ENCODE data around the gene BRD1.
"Not testable (repeated sequence)": the region's sequence is repeated elsewhere in the genome, so short reads cannot be mapped to it uniquely, and the experiment has no call there.

Gene BRD1

DNA sequence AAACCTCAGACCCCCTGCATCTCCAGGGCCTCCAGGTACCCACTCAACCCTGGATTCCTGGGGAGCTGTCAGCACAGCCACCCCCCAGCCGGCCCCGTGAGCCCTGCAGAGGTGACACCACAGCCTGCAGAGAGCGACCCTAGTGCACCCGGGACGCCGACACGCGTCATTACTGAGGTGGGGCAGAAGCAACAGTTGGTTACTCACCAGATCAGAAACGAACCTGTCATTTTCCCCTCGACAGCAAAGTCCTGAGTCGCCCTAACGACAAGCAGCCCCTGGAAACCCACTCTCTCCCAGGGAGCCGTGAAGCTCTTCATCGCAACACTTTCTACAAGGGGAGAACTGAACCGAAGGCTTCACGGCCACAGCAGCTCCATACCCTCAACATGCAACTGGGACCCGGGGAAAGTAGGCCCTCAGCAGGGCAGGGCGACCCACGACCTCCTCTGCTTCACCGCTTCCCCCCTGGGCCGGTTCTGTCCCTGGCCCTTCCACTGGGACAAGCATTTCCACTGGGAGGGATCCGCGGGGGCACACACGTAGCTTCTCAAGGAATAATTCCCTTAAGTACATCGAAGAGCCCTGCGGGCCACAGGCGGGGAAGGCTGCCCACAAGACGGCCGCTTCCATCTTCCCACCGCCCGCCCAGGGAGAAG lies 1.6 kb downstream of the BRD1 start:
- no peak for DNase-seq

DNA sequence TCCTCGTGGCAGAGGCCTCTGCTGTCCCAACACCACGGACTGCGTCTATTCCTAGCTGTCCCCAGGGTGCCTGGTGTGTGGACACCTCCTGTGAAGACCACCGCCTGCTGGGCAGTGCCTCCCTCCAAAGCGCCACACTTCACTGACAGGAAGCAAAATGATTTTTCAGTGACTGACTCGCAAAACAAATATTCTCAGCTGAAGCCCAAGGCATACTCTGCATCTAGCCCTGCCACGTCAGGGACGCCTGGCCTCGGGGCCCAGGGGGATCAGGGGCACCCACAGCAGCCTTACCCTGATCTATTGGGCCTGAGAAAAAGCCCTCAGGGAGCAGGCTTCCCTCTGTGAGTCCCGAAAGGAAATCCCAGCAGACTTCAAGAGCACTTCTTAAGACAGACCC lies 2.2 kb downstream of the BRD1 start:
- DNase-seq = no peak

GRCh38 chr22:49824936-49825335 lies 2.7 kb downstream of the BRD1 start:
- DNase-seq = no peak

DNA sequence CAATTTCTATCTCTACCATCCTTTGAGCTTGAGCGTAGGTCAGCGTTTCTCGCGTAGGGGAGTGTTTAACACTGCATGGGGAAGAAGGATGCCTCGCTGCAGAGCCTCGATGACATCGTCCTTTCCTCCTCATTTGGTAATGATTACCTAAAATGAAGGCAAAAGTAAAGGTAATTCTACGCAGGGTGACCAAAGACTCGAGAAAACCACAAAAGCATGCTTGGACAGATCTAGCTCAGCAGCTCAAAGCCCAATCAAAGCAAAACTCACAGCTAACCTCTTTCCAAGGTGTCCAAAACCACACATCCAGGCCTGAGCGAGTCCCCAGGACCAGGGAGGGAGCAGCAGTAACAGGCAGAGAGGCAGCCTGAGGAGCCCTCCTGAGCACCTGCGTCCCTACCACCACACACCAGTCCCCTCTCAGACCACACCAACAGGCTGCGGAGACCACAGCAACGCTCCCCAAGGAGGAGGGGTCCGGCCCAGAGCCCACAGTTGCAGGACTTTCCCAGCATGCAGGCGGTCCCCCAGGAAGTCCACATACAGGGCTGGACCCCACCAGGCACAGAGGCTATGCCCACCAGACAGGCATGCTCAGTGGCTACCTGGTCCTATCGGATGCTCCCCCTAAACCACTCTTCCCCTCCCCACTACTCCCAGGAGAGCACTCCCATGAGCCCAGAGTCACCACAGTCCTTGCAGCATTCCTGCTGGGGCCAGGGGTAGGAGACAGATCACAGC lies 3.3 kb downstream of the BRD1 start:
- DNase-seq = no peak

- DNase-seq = no peak
Measured at GRCh38 chr22:49823289-49824045, 4.2 kb downstream of the BRD1 start.

DNA sequence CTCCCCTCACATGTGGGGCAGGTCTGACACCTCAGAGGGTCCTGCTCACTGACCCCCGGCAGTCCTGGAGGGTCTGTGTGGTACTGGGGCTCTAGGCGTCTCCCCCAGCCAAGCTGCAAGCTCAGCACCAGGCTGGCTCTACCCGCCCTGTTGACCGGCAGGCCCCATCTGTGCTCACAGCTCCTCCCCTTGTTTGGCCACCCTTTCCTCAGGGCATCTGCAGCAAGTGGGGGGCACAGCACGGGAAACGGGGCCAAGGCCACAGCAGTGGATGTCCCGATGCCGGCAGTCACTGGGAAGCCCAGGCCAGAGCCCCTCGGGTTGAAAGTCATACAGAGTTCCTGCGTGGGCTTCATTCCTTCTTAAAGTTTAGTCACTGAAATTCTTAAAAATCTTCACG lies 5.9 kb downstream of the BRD1 start:
- not testable (repeated sequence) for DNase-seq

DNA sequence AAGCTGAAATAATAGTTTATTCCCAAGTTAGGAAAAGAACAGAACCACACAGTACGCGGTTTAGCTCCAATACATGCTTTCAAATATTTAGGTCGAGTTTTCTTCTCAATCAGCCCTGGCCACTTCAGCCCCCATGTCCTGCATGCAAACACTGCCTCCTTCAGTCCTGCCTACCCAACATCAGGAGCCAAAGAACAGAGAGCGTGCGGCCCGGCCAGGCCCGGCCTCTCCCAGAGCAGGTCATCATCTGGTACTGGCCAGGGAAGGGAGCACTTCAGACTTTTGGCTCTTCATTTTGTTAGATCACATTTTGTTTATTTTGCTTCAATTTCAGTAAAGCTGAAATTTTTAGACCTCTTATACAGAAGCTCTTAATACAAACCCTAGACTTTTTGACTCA lies 6.7 kb downstream of the BRD1 start:
- no peak for DNase-seq

GRCh38 chr22:49817359-49817758 lies 10.3 kb downstream of the BRD1 start:
- DNase-seq = no peak

DNA sequence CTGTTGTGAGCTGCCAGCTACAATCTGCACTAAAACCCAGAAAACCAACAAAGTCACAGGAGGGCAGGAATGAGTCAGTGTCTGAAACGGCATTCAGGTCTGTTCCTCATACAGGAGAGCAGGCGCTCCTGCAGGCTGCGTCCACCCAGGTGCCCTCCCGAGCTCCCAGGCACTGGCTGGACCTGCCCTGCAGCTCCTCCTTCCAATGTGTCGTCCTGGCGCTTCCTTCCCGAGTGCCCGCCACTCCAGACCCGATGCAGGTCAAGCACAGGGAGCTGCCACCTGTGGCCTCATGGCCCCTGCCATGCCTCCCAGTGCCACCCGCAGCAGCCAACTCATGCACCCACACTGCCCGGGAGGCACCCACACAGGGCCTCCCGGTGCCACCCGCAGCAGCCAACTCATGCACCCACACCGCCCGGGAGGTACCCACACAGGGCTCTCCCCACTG lies 12.0 kb downstream of the BRD1 start:
- no peak for DNase-seq

- no peak for DNase-seq
Measured at GRCh38 chr22:49814856-49815255, 12.8 kb downstream of the BRD1 start.

- no peak for DNase-seq
Measured at GRCh38 chr22:49814164-49814686, 13.4 kb downstream of the BRD1 start.

GRCh38 chr22:49812838-49813237 lies 14.8 kb downstream of the BRD1 start:
- no peak for DNase-seq

DNA sequence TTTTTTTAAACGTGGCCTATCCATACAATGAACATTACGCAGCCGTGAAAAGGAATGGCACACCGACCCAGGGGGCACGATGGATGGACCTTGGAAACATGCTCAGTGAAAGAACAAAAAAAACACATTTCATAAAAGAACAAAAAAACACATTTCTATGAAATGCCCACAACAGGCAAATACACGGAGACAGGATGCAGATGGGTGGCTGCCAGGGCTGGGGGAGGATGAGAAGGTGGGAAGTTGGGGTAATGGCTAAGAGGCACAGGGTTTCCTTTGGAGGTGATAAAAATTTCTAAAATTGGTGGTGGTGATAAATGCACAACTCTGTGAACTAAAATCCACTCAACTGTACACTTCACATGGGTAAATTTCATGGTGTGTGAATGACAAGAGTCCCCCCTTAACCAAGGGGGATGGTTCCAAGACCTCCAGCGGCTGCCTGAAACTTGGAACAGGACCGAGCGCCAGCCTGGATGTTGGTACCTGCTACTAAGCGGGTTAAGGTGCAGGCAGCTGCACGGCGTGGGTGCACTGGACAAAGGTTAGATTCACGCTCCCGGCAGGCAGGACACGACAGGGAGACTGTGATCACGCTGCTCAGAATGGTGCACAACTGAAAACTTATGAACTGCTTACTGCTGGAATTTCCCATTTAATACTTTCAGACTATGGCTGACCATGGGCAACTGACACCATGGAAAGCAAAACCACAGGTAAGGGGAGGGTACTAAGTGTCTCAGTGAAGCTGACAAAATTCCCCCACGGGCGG lies 16.5 kb downstream of the BRD1 start:
- DNase-seq = no peak

DNA sequence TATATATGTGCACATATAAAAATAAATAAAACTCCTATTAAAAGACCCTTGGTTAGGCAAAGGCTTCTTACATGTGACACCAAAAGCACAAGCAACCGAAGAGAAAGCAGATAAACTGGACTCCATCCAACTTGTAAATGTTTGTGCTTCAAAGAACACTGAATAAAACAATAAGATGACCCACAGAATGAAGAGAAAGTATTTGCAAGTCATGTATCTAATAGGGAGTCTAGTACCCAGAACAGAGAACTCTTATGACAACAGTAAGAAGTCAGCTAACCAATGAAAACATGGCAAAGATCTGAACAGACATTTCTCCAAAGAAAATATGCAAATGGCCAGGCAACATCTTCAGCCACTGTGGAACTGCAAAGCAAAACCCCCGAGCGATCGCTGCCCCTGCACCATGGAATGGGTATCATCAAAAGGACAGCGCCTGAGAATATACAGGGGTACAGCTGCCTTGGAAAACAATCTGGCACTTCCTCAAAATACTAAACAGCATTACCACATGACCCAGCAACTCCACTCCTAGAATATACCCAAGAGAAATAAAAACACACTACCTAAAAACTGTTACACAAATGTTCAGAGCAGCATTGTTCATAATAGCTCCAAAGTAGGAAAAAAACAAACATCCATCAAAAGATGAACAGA lies 17.2 kb downstream of the BRD1 start:
- DNase-seq = no peak

DNA sequence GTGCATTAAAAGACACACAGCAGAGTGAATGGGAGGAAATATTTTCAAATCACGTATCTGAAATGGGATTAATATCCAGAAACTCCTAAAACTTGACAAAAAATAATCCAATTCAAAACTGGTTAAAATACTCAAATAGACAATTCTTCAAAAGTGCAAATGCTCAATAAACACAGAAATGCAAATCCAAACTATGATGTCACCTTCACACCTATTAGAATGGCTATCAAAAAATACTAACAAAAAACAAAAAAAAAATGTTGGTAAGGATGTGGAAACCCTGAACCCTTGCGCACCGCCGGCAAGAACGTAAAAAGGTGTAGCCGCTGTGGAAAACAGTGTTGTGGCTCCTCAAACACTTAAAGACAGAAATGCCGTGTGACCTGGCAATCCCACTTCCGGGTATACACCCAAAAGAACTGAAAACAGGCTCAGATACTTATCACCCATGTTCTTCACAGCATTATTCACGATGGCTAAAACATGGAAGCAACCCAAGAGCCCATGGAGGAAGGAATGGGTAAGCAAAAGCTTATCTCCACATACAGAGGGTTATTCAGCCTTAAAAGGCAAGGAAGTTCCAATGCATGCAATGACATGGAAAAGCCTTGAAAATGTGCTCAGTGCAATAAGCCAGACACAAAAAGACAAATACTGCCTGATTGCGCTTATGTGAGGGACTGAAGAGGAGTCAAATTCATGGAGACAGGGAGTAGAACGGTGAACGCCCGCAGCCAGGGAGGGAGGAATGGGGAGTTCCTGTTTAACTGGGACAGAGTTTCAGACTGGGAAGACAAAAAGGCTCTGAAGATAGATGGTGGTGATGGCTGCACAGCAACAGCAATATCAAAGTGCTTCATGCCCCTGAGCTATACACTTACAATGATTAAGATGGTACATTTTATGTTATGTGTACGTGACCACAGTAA lies 19.6 kb downstream of the BRD1 start:
- no peak for DNase-seq

- no peak for DNase-seq
Measured at GRCh38 chr22:49807129-49807528, 20.5 kb downstream of the BRD1 start.

DNA sequence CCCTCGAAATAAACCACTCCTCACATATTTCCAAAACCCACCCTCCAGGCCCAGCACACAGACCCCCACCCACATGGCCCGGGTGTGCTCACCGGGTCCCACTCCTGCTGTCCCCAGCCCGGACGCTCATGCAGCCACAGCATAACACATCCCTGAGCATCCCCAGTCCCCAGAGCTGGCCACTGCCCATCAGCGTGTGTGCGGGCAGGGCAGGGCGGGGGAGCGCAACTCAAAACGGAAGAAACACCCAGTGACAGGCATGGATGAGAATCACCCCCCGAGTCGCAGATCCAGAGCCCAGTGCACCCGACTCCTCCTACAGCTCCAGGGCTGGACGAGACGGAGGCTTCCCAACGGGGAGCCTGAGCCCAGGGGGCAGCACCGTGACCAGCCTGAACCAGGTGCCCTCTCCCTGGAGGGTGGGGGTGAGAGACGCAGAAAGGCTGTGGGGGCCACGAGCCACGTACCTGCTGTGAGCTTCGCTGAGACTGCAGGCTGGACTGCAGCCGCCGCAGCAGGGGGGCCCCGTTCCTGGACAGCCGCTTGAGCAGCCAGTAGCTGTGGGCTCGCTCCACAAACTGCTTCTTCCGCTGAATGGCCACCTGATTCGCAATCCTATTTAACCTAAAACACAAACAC lies 23.8 kb downstream of the BRD1 start:
- DNase-seq = no peak

DNA sequence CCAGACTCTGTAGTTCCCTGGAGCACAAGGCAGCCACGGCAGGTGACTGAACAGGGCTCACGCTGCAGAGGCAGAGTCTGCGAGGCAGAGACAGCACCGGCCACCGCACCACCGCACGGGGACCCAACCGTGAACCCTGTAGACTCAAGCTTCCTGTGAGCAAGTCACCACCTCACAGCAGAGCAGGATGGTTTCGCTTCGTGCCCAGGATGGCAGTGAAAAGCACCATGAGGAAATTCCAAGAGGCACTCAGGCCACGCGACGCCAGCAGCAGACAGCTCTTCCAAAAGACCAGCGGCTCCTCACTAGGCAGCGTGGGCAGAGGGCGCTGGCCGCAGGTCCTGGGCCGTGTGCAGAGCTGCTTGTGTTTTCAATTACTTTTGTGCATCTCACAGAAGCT lies 24.5 kb downstream of the BRD1 start:
- no peak for DNase-seq

DNA sequence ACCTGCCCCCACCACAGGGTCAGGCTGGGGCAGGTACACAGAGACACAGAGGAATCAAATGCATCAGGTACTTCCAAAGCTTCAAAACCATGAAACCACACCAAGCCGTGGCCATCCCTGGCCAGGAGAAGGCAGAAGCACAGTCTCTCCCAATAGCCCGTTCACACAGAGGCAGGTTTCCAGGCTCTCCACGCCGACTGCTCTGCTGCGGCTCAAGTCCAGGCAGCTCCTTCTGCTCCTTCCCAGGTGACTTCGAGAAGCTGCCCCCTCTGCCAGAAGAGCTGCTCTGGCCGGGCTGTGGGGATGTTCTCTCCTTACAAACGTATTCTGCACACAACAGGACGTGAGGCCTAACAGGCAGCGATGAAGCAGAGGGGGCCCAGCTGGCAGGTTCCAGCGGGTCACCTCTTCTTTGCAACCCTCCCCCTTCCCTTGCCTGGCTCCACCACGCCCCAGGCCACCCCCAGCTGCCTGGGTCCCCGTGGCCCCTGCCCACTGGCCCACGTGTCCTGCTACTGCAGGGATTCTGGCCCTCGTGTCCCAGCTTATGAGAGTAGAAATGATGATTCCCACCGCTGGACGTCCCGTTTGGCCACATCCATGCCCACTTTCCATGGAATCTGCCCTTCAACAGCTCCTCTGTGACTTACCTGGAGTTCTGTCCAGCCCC lies 26.1 kb downstream of the BRD1 start:
- DNase-seq = no peak

All from NCI-H2107 (cell line).